Measurements from ENCODE around the gene TRIM71. TPM values are rescaled to one million over a fixed set of nuclear protein-coding genes. Genes with fewer than 3 reads are reported as not detected.
"Not testable (repeated sequence)": the region's sequence is repeated elsewhere in the genome, so short reads cannot be mapped to it uniquely, and the experiment has no call there.

The TRIM71 gene
- total and polyA plus RNA-seq, 2 experiments from 2014 or later, result under 0.01 to 0.03 TPM

DNA sequence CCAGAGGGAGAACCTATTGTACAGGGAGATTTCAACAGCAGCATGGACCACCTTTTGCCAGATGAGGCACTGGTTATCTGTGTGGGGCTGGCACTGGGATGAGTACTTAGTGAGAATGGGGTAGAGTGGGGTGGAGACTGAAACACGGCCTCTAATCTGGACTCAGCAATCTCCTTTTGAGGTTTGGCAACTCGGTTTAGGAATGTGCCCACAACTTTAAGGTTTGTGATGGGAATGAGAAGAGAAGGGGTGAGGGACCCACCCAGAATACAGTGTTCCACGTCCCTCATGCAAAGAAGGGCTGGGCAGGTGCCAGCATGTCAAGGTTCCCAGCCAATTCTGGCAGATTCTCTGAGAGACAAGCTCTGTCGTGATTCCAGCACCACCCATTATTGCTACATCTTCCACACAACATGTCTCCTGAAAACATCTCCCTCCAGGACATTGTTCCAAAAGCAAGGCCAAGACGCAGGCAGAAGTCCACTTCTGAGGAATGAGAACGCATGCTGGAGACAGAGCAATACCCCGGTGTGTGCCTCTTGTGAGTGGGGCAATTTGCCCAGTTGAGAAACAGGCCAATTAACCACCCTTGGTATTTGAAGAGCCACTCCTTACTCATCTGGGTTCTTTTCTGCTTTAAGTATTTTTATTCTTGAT is 96.1 kb downstream of the TRIM71 start:
- H3K9ac ChIP-seq, result peak overlapping the region; percentile 35
- in situ Hi-C loops (cut with MboI), result no loop called here
- H3K4me3 ChIP-seq, result peak overlapping the region; percentile 16; the same call in 1 of the 2 replicates
- H3K36me3 ChIP-seq (ENCODE audit: low read depth), result no peaks in the 10 kb centered on the region
- H4K20me1 ChIP-seq (ENCODE audit: insufficient read depth), result no peaks in the 10 kb centered on the region
- H2AFZ ChIP-seq, result peak overlapping the region; percentile 35
- H3K4me2 ChIP-seq (ENCODE audit: unreplicated experiment), result peak overlapping the region; percentile 54
- peak overlapping the region; percentile 59 for H3K27ac ChIP-seq
- peaks cover 17% of the 10 kb centered on the region for H3K4me1 ChIP-seq (ENCODE audit: insufficient read depth)
- 2 to 4% methylated on average over 7 of the region's 7 CpGs for WGBS, 2 experiments (ENCODE audit: low coverage in 1 of 2, low lambda C conversion rate in 2 of 2, missing lambda C conversion rate in 2 of 2)
- H3K27me3 ChIP-seq (replicated peaks; ENCODE audit: insufficient read depth), result no peaks in the 10 kb centered on the region
- peaks cover 8% of the 10 kb centered on the region; the same call in 1 of the 2 replicates for H3F3A ChIP-seq (ENCODE audit: insufficient read depth)
- H3K79me2 ChIP-seq (ENCODE audit: insufficient read depth), result no peaks in the 10 kb centered on the region
- no peaks in the 10 kb centered on the region for H3K9me3 ChIP-seq (ENCODE audit: low read depth)
- no peak for TF ChIP-seq EZH2phosphoT487 (IDR thresholded peaks at IDR 0.05; ENCODE audit: insufficient read depth, low read depth)
- no peak for TF ChIP-seq EZH2 (IDR thresholded peaks at IDR 0.05; ENCODE audit: insufficient read depth, poor library complexity, severe bottlenecking)
- H3K9me2 ChIP-seq (ENCODE audit: insufficient read depth), result no peaks in the 10 kb centered on the region
- DNase-seq, result peak; percentile 85

DNA sequence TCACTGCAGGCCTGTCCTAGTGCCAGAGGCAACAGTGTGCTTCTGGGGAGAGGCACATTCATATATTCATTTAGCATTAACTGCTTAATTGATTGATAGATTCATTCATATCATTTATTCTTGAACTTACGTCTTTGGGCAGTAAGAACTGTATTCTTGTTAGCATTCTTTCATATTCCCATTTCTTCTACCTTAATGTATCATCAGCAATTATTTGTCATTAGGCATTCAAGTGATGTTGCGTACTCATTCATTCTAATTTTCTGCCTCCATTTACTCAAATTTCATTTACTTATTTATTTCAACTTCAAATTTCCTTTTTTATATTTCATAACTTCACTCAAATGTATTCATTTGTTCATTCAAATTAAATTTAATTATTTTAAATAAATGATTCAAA is 102.1 kb downstream of the TRIM71 start:
- H3K27me3 ChIP-seq (replicated peaks; ENCODE audit: insufficient read depth), result peaks cover 2% of the 10 kb centered on the region; the same call in 1 of the 2 replicates
- in situ Hi-C loops (cut with MboI), result no loop called here
- H3K79me2 ChIP-seq (ENCODE audit: insufficient read depth), result no peaks in the 10 kb centered on the region
- H3K36me3 ChIP-seq (ENCODE audit: low read depth), result no peaks in the 10 kb centered on the region
- H3K27ac ChIP-seq, result no peak overlapping the region
- no peaks in the 10 kb centered on the region for H3K9me2 ChIP-seq (ENCODE audit: insufficient read depth)
- no peak overlapping the region for H3K4me3 ChIP-seq
- H3K4me2 ChIP-seq (ENCODE audit: unreplicated experiment), result no peak overlapping the region
- 60 to 61% methylated on average over 2 of the region's 2 CpGs for WGBS, 2 experiments (ENCODE audit: low coverage in 1 of 2, low lambda C conversion rate in 2 of 2, missing lambda C conversion rate in 2 of 2)
- H3K4me1 ChIP-seq (ENCODE audit: insufficient read depth), result no peaks in the 10 kb centered on the region; the same call in 1 of the 2 replicates
- H2AFZ ChIP-seq, result no peak overlapping the region
- DNase-seq, result no peak
- H3F3A ChIP-seq (ENCODE audit: insufficient read depth), result 0 out of 2 replicates have a peak, but pooled peaks cover 4% of the 10 kb centered on the region
- TF ChIP-seq EZH2phosphoT487 (IDR thresholded peaks at IDR 0.05; ENCODE audit: insufficient read depth, low read depth) (no peak), EZH2 (IDR thresholded peaks at IDR 0.05; ENCODE audit: insufficient read depth, poor library complexity, severe bottlenecking) (no peak)
- no peak overlapping the region for H3K9ac ChIP-seq
- no peaks in the 10 kb centered on the region for H4K20me1 ChIP-seq (ENCODE audit: insufficient read depth)
- H3K9me3 ChIP-seq (ENCODE audit: low read depth), result no peaks in the 10 kb centered on the region

DNA sequence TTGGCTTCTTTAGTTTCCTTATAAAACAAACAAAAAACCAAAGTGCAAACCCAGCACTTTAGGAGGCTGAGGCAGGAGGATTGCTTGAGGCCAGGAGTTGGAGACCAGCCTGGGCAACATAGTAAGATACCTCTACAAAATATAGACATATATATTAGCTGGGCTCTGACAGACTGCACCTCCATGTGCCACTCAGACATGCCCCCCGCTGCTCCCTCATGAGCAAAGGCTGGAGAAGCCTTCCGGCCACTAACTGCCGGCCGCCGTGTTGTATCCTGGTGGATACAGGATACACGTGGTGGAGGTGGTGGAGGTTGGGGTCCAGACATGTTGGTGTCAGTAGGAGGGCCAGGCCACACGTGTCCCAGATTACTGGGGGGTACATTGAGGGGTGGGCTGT is 104.3 kb downstream of the TRIM71 start:
- Histone ChIP-seq H2AFZ (no peak overlapping the region), H3K4me1 (ENCODE audit: insufficient read depth) (no peaks in the 10 kb centered on the region; the same call in 1 of the 2 replicates), H3K4me3 (no peak overlapping the region), H3K79me2 (ENCODE audit: insufficient read depth) (no peaks in the 10 kb centered on the region), H3K27ac (no peak overlapping the region), H3K36me3 (ENCODE audit: low read depth) (no peaks in the 10 kb centered on the region), H3K9ac (no peak overlapping the region), H3K4me2 (ENCODE audit: unreplicated experiment) (no peak overlapping the region), H3F3A (ENCODE audit: insufficient read depth) (0 out of 2 replicates have a peak, but pooled peaks cover 4% of the 10 kb centered on the region), H3K9me2 (ENCODE audit: insufficient read depth) (no peaks in the 10 kb centered on the region), H4K20me1 (ENCODE audit: insufficient read depth) (no peaks in the 10 kb centered on the region), H3K27me3 (replicated peaks; ENCODE audit: insufficient read depth) (peaks cover 11% of the 10 kb centered on the region), H3K9me3 (ENCODE audit: low read depth) (no peaks in the 10 kb centered on the region)
- in situ Hi-C loops (cut with MboI), result no loop called here
- TF ChIP-seq EZH2phosphoT487 (IDR thresholded peaks at IDR 0.05; ENCODE audit: insufficient read depth, low read depth) (no peak), EZH2 (IDR thresholded peaks at IDR 0.05; ENCODE audit: insufficient read depth, poor library complexity, severe bottlenecking) (no peak)
- 62 to 64% methylated on average over 7 of the region's 7 CpGs for WGBS, 2 experiments (ENCODE audit: low coverage in 1 of 2, low lambda C conversion rate in 2 of 2, missing lambda C conversion rate in 2 of 2)
- DNase-seq, result no peak

DNA sequence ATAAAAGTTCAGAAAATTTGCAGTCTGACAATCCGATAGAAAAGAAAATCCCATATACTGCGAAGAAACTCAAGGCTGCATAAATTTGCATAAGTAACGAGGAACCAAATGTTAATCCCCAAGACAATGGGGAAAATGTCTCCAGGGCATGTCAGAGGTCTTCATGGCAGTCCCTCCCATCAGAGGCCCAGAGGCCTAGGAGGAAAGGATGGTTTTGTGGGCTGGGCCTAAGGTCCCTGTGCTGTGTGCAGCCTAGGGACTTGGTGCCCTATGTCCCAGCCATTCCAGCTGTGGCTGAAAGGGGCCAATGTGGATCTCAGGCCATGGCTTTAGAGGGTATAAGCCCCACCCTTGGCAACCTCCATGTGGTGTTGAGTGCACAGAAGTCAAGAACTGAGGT is 112.4 kb downstream of the TRIM71 start:
- in situ Hi-C loops (cut with MboI), result loop anchor here (10.0 kb wide), 1 partner anchor 195 kb away; no protein-coding TSS in a partner anchor
- H3K4me3 ChIP-seq, result no peak overlapping the region

DNA sequence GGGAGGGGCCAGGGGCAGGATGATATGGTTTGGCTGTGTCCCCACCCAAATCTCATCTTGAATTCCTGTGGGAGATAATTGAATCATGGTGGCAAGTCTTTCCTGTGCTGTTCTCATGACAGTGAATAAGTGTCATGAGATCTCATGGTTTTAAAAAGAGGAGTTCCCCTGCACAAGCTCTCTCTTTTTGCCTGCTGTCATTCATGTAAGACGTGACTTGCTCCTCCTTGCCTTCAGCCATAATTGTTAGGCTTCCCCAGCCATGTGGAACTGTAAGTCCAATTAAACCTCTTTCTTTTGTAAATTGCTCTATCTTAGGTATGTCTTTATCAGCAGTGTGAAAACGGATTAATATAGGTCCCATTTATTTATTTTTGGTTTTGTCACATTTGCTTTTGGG is 113.5 kb downstream of the TRIM71 start:
- H2AFZ ChIP-seq; H3K4me2 ChIP-seq (ENCODE audit: unreplicated experiment); H3K79me2 ChIP-seq (ENCODE audit: insufficient read depth); H3K4me1 ChIP-seq (ENCODE audit: insufficient read depth); H3K36me3 ChIP-seq (ENCODE audit: low read depth); H4K20me1 ChIP-seq (ENCODE audit: insufficient read depth); H3K27me3 ChIP-seq (replicated peaks; ENCODE audit: insufficient read depth); DNase-seq; H3K4me3 ChIP-seq; H3K27ac ChIP-seq; H3K9ac ChIP-seq; H3F3A ChIP-seq (ENCODE audit: insufficient read depth); H3K9me2 ChIP-seq (ENCODE audit: insufficient read depth); H3K9me3 ChIP-seq (ENCODE audit: low read depth): not testable (repeated sequence)
- in situ Hi-C loops (cut with MboI), result loop anchor here (10.0 kb wide), 1 partner anchor 196 kb away; no protein-coding TSS in a partner anchor
- 70 to 77% methylated on average over 2 of the region's 2 CpGs for whole genome bisulfite sequencing, 2 experiments (ENCODE audit: low coverage in 1 of 2, low lambda C conversion rate in 2 of 2, missing lambda C conversion rate in 2 of 2)

More for the DNA sequence above, 112.4 kb downstream of the TRIM71 start:
- H3F3A ChIP-seq (ENCODE audit: insufficient read depth), result no peaks in the 10 kb centered on the region
- no peaks in the 10 kb centered on the region for H3K9me2 ChIP-seq (ENCODE audit: insufficient read depth)
- TF ChIP-seq EZH2phosphoT487 (IDR thresholded peaks at IDR 0.05; ENCODE audit: insufficient read depth, low read depth), result no peak
- TF ChIP-seq EZH2 (IDR thresholded peaks at IDR 0.05; ENCODE audit: insufficient read depth, poor library complexity, severe bottlenecking), result no peak
- no peaks in the 10 kb centered on the region for H3K4me1 ChIP-seq (ENCODE audit: insufficient read depth)
- H4K20me1 ChIP-seq (ENCODE audit: insufficient read depth), result no peaks in the 10 kb centered on the region
- no peaks in the 10 kb centered on the region for H3K36me3 ChIP-seq (ENCODE audit: low read depth)
- H2AFZ ChIP-seq, result no peak overlapping the region
- no peak for DNase-seq
- no peaks in the 10 kb centered on the region for H3K79me2 ChIP-seq (ENCODE audit: insufficient read depth)
- peaks cover 14% of the 10 kb centered on the region for H3K27me3 ChIP-seq (replicated peaks; ENCODE audit: insufficient read depth)
- WGBS, 2 experiments (ENCODE audit: low coverage in 1 of 2, low lambda C conversion rate in 2 of 2, missing lambda C conversion rate in 2 of 2), result 95% methylated on average over 3 of the region's 3 CpGs
- H3K4me2 ChIP-seq (ENCODE audit: unreplicated experiment), result no peak overlapping the region
- H3K9me3 ChIP-seq (ENCODE audit: low read depth), result no peaks in the 10 kb centered on the region
- H3K27ac ChIP-seq, result no peak overlapping the region
- no peak overlapping the region for H3K9ac ChIP-seq

Data from GM23248 (cell line).